Activated naive CD8-positive, alpha-beta T cell treated with anti-CD3 and anti-CD28 coated beads, Interleukin-2, amount 50 U/mL, for 16 hours (primary cell): ENCODE results near the gene MRPS18B.

Experiments
- DNase-seq: peaks from one replicate; pipeline ENCODE4 v3.0.0-alpha.2; 2020; ENCODE audit warnings: low read depth, low spot score

MRPS18B gene

DNA sequence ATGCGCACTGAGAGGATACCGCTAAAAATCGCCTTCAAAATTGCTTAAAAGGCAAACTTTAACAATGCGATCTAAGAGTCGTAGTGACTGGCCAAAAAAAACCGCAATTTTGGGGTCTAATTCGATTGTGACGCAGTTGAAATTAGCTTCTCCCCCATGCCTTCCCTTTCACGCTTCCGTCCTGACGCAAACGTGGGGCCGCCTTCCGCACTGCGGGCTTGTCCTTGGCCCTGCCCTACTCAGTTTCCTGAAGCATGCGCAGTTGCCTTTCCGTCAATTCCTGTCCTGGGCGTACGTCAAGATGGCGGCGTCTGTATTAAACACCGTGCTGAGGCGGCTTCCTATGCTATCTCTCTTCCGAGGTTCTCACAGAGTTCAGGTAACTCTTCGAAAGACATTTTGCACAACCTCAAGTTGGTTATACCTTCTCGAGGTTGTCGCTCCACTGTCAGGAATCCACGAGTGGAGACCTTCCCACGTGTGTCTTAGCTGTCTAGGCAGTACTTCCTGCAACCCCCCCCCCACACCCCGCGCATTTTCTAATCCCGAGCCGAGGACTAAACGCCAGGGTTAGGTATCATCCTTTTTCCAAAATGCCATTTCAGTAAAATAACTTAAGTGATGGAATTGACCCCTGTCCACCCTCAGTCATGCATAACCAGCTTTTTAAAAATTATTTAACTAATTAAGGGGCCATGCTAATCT is at the start of gene MRPS18B:
TSS of gene MRPS18B (plus strand) at position 276 of the 705 bp plus-strand sequence. CDS start at position 302, 26 bp downstream.
- peak; percentile 95 for DNase-seq

DNA sequence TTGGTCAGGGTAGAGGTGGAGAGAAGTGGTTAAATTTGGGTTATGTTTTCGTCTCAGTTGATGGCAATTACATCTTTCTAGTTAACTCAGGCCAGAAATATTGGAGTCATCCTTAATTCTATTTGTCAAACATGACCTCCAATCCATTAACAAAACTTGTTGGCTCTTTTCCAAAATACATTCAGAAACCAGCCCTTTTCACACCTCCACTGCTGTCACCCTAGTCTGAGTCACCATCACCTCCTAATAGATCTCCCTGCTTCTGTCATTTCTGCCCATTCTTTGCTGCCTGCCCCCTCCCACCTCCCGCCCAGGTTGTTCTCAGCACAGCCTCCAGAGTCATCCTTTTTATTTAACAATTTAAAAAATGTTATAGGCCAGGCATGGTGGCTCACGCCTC is 49.4 kb upstream of the MRPS18B start:
- no peak for DNase-seq

DNA sequence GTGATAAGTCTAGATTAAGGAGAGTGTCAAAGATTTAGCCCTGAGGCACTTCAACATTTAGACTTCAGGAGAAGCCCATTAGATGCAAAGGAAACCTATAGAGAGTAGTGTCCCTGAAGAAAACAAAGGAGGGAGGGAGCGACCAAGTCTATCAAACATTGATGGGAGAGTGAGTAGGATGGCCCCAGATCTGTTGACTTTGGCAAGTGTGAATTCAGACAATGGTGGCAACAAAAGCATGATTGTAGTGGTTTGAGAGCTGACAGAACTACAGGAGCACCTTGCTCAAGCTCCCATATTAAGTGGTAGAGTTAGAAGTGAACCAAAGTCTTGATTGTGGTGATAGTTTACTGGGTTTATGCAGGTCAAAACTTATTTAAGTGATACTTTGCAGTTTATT is 47.4 kb upstream of the MRPS18B start:
- DNase-seq: no peak

DNA sequence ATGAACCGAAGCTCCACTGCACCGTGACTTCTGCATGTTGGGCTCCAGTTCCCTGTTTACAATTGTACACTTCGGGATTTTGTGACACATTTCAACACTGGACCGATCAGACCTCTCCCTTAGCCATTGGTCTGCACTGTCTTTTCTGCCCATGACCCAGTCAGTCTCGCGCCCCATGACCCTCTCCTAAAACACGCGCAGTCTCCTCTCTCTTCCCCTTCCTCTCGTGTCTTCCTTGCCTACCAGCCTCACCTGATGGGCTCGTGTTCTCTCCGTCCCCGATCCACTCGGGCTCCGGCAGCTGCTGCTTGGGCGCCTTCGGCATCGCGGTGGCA is 46.9 kb upstream of the MRPS18B start:
- DNase-seq: no peak

DNA sequence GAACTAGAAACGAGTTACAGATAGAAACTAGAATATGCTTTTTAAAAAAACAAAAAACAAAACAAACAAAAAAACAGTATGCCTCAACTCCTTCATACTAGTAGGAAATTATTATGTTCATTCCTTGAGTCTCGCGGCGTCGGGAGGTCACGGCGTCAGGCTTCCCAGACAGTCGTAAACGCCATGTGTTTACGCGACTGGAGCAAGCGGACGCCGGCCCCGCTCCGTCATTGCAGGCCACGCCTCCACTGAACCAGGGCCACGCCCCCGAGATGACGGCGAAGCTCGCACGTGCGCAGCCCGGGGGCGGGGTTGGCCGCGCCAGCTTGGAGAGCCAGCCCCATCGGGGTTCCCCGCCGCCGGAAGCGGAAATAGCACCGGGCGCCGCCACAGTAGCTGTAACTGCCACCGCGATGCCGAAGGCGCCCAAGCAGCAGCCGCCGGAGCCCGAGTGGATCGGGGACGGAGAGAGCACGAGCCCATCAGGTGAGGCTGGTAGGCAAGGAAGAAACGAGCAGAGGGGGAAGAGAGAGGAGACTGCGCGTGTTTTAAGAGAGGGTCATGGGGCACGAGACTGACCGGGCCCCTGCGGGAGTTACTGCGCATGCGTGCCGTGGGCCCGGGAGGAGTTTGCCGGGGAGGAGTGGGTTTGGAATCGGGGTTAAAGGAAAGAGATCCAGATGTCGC is 46.4 kb upstream of the MRPS18B start, which contains the start of gene ABCF1:
TSS of gene ABCF1 (plus strand) at position 368 of the 687 bp plus-strand sequence. CDS start at position 414, 46 bp downstream.
- peak; percentile 99 for DNase-seq

DNA sequence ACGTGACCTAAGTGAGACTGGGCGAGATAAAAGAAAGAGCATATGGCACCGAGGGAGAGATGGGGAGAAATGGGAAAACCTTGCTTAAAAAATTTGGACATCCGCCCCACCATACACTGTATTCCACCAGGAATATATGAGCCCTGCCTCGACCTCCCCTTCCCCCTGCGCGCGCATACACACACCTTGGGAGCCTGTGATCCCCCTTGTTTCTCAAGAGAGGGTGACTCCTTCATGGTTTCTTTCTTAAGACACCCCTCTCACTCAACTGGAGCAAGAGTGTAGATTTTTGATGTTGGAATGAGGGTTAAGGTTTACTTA is 45.9 kb upstream of the MRPS18B start:
- no peak for DNase-seq

DNA sequence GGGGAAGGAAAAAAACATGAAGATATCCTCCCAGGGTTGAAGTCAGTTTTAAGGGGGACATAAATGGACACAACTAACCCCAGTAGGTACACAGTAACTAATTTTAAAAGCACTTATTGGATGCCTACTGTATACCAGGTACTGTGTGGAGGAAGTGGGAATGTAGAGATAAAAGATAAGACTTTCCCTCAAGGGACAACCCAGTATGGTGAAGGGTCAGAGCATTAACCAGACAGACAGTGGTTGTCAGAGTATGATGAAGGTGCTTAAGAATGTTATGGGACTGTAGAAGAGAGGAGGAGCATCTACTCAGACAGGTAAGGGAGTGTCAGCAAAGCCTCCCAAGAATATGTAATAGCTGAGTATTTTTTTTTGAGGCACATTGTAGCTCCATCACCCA is 45.5 kb upstream of the MRPS18B start:
- no peak for DNase-seq

DNA sequence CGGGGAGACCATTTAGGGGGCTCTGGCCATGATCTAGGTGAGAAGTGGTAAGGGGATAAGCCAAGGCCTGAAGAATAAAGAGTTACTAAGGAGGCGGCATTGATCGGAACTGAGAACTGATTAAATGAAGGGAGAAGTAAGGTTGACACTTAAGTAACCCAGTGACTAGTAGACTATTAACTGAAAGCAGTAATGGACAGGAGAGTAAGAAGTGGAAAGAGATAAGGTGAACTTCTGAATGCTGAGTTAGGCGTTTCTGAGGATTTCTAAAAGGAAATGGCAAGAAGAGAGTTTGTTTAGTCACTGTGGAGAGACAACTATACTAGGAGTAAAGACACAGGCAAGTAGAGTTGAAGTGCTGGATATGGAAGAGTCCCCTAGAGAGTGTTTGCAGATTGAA is 44.5 kb upstream of the MRPS18B start:
- no peak for DNase-seq

DNA sequence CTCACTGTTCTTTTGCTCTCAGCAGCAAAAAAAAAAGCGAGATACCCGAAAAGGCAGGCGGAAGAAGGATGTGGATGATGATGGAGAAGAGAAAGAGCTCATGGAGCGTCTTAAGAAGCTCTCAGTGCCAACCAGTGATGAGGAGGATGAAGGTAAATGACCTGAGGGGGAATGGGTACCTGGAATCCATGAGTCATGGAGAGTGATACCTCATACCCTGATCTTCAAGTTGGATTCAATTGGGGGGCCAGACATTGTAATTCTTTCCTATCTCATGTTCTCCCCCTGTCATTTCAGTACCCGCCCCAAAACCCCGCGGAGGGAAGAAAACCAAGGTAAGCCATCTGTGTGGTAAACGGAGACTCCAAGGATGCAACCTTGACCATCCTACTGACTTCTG is 39.6 kb upstream of the MRPS18B start:
- no peak for DNase-seq

DNA sequence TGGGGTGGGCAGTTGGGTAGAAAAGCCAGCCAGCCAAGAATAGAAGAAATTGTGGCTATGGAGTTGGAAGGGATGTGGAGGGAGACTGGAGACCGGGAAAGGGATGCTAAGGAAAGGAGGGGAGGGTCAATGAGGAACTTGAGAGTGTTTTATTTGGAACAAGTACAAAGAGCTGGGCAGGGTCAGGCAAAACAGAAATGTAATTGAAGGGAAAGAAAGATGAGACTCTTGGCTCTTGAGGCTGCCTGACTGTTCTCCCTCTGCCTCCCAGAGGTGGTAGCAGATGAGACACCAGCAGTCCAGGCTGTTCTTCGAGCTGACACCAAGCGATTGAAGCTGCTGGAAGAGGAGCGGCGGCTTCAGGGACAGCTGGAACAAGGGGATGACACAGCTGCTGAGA is 33.7 kb upstream of the MRPS18B start:
- DNase-seq: no peak

DNA sequence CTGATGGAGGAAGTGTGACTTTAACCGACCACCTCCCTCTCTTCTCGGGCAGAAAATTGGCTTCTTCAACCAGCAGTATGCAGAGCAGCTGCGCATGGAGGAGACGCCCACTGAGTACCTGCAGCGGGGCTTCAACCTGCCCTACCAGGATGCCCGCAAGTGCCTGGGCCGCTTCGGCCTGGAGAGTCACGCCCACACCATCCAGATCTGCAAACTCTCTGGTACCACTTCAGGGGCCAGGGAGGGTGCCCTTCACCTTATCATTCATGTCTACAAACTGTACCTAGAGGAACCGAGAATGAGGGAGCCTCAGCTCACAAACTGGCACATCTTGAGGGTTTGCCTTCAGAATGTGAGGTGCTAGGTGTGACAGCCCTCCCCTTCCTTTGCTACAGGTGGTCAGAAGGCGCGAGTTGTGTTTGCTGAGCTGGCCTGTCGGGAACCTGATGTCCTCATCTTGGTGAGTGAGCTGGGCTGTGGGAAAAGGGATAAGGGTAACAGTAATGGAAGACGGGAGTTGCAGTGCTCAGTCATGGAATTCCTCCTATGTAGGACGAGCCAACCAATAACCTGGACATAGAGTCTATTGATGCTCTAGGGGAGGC is 27.8 kb upstream of the MRPS18B start:
- no peak for DNase-seq

DNA sequence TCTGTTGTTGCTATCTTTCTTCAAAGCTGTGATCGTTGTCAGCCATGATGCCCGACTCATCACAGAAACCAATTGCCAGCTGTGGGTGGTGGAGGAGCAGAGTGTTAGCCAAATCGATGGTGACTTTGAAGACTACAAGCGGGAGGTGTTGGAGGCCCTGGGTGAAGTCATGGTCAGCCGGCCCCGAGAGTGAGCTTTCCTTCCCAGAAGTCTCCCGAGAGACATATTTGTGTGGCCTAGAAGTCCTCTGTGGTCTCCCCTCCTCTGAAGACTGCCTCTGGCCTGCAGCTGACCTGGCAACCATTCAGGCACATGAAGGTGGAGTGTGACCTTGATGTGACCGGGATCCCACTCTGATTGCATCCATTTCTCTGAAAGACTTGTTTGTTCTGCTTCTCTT is 27.1 kb upstream of the MRPS18B start:
- no peak for DNase-seq

DNA sequence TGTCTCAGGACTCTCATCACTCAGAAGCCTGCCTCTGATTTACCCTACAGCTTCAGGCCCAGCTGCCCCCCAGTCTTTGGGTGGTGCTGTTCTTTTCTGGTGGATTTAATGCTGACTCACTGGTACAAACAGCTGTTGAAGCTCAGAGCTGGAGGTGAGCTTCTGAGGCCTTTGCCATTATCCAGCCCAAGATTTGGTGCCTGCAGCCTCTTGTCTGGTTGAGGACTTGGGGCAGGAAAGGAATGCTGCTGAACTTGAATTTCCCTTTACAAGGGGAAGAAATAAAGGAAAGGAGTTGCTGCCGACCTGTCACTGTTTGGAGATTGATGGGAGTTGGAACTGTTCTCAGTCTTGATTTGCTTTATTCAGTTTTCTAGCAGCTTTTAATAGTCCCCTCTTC is 26.6 kb upstream of the MRPS18B start:
- DNase-seq: no peak

DNA sequence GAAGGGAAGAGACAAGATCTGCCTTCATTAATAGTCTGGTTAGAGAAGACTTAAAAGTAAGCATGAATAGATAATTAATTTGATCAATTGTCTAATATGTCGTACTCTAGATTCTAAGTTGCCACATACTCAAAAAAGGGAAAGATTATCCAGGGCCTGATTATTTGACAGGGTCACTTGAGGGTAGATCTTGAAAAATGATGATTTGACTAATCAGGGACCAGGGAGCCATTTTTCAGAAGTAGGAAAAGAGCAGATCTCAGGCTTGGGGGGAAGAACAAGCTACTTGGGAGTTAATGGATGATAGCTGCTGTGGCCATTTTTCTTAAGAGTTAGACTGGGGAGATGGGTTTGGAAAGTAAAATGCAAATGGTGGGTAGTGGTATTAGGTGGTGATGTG is 25.4 kb upstream of the MRPS18B start:
- no peak for DNase-seq

DNA sequence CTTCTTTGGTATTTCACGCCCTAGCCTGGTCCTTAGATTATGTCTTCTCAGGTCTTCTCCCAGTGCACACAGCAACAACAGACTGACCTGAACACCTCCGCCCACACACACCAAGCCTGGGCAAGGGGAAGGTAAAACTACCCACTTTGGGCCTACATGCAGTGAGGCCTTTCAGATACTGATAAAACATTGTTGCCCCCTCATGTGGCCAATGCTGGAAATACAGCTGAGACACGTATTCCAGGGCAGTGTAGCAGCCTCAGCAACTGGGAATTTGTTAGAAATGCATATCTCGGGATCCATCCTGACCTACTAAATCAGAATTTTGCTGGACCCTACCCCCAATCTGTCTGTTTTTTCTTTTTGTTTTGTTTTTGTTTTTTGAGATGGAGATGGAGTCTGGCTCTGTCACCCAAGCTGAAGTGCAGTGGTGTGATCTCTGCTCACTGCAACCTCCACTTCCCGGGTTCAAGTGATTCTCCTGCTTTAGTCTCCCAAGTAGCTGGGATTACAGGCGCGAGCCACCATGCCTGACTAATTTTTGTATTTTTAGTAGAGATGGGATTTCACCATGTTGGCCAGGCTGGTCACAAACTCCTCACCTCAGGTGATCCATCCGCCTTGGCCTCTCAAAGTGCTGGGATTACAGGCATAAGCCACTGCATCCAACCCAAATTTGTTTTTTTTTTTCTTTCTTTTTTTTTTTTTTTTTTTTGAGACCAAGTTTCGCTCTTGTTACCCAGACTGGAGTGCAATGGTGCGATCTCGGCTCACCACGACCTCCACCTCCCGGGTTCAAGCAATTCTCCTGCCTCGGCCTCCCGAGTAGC is 20.1 kb upstream of the MRPS18B start:
- DNase-seq: peak; percentile 62

DNA sequence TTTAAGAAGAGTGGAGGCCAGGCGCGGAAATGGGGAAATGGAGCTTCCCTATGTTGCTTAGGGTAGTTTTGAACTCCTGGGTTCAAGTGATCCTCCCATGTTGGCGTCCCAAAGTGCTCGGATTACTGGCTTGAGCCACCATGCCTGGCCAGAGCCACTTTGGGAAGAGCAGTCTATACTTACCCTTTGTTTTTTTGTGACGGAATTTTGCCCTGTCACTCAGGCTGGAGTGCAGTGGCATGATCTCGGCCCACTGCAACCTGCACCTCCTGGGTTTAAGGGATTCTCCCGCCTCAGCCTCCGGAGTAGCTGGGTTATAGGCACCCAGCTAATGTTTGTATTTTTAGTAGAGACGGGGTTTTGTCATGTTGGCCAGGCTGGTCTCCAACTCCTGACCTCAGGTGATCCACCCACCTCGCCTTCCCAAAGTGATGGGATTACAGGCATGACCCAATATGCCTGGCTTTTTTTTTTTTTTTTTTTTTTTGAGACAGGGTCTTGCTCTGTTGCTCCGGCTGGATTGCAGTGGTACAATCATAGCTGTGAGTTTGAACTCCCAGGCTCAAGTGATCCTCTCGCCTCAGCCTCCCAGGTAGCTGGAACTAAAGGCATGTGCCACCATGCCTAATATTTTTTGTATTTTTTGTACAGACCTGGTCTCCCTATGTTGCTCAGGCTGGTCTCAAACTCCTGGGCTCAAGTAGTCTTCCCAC is 18.6 kb upstream of the MRPS18B start:
- DNase-seq: no peak

DNA sequence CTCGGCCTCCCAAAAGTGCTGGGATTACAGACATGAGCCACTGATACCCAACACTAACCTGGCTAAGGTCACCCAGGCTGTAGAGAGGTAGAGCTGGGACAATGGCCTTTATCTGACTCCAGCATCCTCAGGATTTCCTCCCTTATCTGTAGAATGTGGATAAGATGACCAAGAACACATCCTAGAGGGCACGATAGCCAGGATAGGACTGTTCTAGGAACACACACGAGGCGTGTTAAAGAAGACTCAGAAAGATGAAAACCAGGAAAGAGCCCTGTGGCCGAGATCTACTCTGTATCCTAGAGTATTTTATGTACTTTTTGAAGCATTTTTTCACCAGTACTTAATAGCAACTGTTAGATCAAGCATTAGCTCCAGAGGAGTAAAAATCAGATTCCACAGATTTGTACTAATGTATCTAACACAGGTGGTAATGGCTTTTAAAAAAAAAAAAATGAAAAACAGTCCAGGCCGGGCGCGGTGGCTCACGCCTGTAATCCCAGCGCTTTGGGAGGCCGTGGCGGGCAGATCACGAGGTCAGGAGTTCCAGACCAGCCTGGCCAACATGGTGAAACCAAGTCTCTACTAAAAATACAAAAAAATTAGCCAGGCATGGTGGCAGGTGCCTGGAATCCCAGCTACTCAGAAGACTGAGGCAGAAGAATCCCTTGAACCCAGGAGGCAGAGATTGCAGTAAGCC is 17.9 kb upstream of the MRPS18B start:
- no peak for DNase-seq

DNA sequence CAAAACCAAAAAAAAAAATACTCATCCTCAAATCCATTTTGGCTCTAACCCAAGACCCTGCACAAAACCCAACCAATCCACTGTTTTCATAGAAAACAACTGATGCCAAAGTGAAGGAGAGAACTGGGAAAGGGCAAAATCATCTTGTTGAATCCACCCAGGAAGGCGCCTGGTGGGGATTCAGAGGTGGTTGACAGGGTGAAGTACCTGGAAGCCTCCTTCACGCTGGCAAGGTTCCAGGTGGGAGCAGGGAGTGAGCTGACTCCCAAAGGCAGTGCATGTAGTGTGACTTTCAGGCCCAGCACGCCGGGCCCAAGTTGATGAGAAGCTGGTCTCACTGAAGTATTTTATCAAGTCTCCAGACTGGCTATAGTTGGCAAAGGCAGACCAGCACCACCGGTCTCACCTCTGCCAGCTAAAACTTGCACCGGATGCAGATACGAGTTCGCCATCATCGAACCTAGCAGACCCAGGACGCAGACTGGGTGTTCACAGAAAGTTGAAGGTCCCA is 17.1 kb upstream of the MRPS18B start:
- DNase-seq: no peak

DNA sequence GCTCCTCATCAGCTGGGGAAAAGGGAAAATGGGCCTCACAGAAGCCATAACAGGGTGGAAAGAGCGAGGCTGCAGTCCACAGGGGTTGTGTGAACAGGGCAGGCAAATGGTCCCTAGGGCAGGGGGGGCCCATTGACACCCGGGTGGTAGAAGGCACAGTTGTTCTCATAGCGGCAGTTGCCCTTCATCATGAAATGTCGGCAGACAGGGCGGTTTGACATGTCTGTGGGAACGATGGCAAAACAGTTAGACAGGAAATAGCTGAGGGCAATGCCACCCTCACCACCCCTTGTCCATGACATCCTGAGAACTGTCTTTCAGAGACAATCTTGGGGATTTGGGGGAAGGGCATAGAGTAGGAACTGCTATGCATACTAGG is 16.2 kb upstream of the MRPS18B start:
- no peak for DNase-seq

DNA sequence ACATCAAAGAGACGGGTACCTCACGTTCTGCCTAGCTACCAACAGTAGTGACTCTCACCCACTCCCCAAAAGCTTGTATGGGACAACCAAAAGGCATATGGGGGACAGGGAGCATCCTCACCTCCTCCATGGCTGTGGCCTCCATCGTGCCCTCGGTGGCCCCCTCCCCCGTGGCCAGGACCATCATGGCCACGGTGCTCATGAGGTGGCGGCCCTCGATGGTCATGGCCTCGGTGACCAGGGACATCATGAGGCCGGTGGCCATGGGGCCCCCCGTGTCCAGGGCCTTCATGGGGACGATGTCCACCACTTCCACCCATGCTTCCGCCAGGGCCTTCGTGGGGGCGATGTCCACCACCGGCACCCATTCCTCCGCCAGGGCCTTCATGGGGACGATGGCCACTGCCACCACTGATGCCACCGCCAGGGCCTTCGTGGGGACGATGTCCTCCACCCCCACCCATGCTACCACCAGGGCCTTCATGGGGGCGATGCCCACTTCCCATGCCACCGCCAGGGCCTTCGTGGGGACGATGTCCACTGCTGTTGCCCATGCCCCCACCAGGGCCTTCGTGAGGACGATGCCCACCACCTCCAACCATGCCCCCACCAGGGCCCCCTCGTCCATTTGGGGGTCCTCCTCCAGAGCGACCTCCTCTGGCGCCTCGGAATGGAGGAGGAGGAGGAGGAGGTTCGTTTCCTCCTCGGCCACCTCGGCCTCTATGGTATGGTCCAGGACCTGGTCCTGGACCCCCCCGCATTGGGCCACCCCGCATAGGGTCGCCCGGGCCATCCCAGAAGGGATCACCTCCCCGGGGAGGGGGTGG is 15.6 kb upstream of the MRPS18B start:
- DNase-seq: no peak
